Measurements from ENCODE around the gene BMI1.

BMI1 gene

DNA sequence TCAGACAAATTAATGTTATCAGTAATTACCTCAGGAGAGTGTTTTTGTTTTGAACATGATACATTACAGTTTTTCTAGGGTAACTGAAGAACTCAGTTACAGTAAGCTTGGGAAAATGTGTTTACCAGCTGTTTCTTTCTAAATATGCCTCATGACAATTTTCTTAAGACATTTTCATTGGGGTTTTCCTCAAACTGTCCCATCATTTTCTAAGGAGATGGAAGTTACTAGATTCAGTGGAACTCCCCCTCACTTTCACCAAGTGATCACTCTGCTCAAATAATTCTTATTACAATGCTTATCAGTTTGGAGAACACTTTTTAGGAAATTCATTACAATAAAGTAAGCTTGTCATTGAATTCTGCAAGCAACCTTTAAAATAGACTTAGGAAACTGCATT lies 18.0 kb downstream of the BMI1 start (continued):
- TF ChIP-seq, protein P1, sequence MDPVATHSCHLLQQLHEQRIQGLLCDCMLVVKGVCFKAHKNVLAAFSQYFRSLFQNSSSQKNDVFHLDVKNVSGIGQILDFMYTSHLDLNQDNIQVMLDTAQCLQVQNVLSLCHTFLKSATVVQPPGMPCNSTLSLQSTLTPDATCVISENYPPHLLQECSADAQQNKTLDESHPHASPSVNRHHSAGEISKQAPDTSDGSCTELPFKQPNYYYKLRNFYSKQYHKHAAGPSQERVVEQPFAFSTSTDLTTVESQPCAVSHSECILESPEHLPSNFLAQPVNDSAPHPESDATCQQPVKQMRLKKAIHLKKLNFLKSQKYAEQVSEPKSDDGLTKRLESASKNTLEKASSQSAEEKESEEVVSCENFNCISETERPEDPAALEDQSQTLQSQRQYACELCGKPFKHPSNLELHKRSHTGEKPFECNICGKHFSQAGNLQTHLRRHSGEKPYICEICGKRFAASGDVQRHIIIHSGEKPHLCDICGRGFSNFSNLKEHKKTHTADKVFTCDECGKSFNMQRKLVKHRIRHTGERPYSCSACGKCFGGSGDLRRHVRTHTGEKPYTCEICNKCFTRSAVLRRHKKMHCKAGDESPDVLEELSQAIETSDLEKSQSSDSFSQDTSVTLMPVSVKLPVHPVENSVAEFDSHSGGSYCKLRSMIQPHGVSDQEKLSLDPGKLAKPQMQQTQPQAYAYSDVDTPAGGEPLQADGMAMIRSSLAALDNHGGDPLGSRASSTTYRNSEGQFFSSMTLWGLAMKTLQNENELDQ (tag by site-specific recombination; IDR thresholded peaks at IDR 0.05; ENCODE audit: low read depth): no peak
- 0 out of 2 replicates have a peak, but pooled peaks have one; percentile 7 for TF ChIP-seq ZNF629 (tag by site-specific recombination; IDR thresholded peaks at IDR 0.05)
- TF ChIP-seq ZFHX2 (tag by site-specific recombination; conservative IDR thresholded peaks at IDR 0.05): no peak
- no peak for TF ChIP-seq TRIM28 (IDR thresholded peaks at IDR 0.05; ENCODE audit: borderline replicate concordance, low read length)
- no peak for TF ChIP-seq ZNF239 (tag by site-specific recombination; IDR thresholded peaks at IDR 0.05)
- TF ChIP-seq, protein P2, sequence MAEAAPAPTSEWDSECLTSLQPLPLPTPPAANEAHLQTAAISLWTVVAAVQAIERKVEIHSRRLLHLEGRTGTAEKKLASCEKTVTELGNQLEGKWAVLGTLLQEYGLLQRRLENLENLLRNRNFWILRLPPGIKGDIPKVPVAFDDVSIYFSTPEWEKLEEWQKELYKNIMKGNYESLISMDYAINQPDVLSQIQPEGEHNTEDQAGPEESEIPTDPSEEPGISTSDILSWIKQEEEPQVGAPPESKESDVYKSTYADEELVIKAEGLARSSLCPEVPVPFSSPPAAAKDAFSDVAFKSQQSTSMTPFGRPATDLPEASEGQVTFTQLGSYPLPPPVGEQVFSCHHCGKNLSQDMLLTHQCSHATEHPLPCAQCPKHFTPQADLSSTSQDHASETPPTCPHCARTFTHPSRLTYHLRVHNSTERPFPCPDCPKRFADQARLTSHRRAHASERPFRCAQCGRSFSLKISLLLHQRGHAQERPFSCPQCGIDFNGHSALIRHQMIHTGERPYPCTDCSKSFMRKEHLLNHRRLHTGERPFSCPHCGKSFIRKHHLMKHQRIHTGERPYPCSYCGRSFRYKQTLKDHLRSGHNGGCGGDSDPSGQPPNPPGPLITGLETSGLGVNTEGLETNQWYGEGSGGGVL (tag by site-specific recombination; IDR thresholded peaks at IDR 0.05): no peak
- TF ChIP-seq, protein P3, sequence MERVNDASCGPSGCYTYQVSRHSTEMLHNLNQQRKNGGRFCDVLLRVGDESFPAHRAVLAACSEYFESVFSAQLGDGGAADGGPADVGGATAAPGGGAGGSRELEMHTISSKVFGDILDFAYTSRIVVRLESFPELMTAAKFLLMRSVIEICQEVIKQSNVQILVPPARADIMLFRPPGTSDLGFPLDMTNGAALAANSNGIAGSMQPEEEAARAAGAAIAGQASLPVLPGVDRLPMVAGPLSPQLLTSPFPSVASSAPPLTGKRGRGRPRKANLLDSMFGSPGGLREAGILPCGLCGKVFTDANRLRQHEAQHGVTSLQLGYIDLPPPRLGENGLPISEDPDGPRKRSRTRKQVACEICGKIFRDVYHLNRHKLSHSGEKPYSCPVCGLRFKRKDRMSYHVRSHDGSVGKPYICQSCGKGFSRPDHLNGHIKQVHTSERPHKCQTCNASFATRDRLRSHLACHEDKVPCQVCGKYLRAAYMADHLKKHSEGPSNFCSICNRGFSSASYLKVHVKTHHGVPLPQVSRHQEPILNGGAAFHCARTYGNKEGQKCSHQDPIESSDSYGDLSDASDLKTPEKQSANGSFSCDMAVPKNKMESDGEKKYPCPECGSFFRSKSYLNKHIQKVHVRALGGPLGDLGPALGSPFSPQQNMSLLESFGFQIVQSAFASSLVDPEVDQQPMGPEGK (tag by site-specific recombination; IDR thresholded peaks at IDR 0.05): no peak
- TF ChIP-seq INSM2 (tag by site-specific recombination; IDR thresholded peaks at IDR 0.05): no peak
- no peak for TF ChIP-seq ZNF169 (tag by site-specific recombination; IDR thresholded peaks at IDR 0.05)
- no peak for TF ChIP-seq SETDB1 (IDR thresholded peaks at IDR 0.05; ENCODE audit: insufficient read length, low read length)
- TF ChIP-seq ZNF626 (tag by site-specific recombination; IDR thresholded peaks at IDR 0.05): no peak
- TF ChIP-seq SP3 (tag by site-specific recombination; IDR thresholded peaks at IDR 0.05): no peak
- no peak for TF ChIP-seq ZFP69B (tag by site-specific recombination; IDR thresholded peaks at IDR 0.05)
- TF ChIP-seq GFI1B (tag by site-specific recombination; IDR thresholded peaks at IDR 0.05): no peak
- 0 out of 2 replicates have a peak, but pooled peaks have one; percentile 4 for TF ChIP-seq ZNF366 (tag by site-specific recombination; conservative IDR thresholded peaks at IDR 0.05)
- TF ChIP-seq, protein P4, sequence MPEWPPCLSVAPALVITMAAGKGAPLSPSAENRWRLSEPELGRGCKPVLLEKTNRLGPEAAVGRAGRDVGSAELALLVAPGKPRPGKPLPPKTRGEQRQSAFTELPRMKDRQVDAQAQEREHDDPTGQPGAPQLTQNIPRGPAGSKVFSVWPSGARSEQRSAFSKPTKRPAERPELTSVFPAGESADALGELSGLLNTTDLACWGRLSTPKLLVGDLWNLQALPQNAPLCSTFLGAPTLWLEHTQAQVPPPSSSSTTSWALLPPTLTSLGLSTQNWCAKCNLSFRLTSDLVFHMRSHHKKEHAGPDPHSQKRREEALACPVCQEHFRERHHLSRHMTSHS (tag by site-specific recombination; IDR thresholded peaks at IDR 0.05): no peak
- no peak for TF ChIP-seq PRDM1 (tag by site-specific recombination; IDR thresholded peaks at IDR 0.05)
- no peak for TF ChIP-seq ZNF10 (tag by site-specific recombination; IDR thresholded peaks at IDR 0.05)
- TF ChIP-seq ZNF645 (tag by site-specific recombination; IDR thresholded peaks at IDR 0.05): no peak
- TF ChIP-seq ZNF677 (tag by site-specific recombination; IDR thresholded peaks at IDR 0.05): no peak
- no peak for TF ChIP-seq ZNF202 (tag by site-specific recombination; IDR thresholded peaks at IDR 0.05; ENCODE audit: borderline replicate concordance)
- TF ChIP-seq ZNF768 (tag by site-specific recombination; IDR thresholded peaks at IDR 0.05): no peak
- TF ChIP-seq ZNF138 (tag by site-specific recombination; IDR thresholded peaks at IDR 0.05; ENCODE audit: borderline replicate concordance): no peak
